ENCODE data around the gene ELMO1. TPM values are rescaled to one million over a fixed set of nuclear protein-coding genes. Genes with fewer than 3 reads are reported as not detected.

The ELMO1 gene
- total RNA-seq, 1 experiment from 2014 or later: 1.1 TPM

DNA sequence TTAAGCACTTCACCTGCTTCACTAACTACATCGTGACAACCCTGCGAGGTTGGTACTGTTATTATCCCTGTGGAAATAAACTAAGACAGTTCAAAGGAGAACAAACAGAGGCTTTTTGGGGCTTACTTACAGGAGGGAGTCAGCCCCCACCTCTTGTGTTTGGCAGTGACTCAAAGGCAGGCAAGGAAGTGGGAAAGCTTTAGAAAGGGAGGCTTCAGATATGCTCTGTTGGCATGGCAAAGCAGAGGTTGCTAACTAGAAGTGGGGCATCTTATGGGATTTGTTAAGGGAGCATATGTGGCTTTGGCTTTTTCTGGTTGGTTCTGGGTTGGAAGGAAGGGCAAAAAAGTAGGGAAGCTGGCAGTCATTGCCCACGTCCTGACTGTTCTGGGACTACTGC, 639.6 kb downstream of the ELMO1 start:
- RAD21 ChIA-PET (ENCODE audit: low non-redundant PET in 1 of 2, low total read pairs in 2 of 2, uncharacterized antibody in 2 of 2, unreplicated experiment in 2 of 2): no interaction called here
- H3K9me2 ChIP-seq (ENCODE audit: insufficient read depth): no peaks in the 10 kb centered on the region
- no peaks in the 10 kb centered on the region for H3K36me3 ChIP-seq (ENCODE audit: control insufficient read depth in 1 of 2, insufficient read depth in 2 of 2, low read length in 2 of 2)
- no peak overlapping the region for H2AFZ ChIP-seq (ENCODE audit: low read depth, low read length, poor library complexity, severe bottlenecking)
- no peaks in the 10 kb centered on the region for H3K27me3 ChIP-seq (ENCODE audit: insufficient read depth, low read length)
- no TSS peak for BruUV-seq (replicated peaks)
- H3K4me1 ChIP-seq (ENCODE audit: control insufficient read depth in 1 of 2, insufficient read depth in 2 of 2, low read length in 2 of 2): no peaks in the 10 kb centered on the region
- no peaks in the 10 kb centered on the region for H3K9me3 ChIP-seq (ENCODE audit: control insufficient read depth in 1 of 2, insufficient read depth in 1 of 2, low read depth in 1 of 2, low read length in 2 of 2)
- TF ChIP-seq ZNF274 (IDR thresholded peaks at IDR 0.05; ENCODE audit: low read depth, low read length) (no peak), ZFX (IDR thresholded peaks at IDR 0.05) (no peak), JUND (IDR thresholded peaks at IDR 0.05) (no peak), ELF1 (IDR thresholded peaks at IDR 0.05; ENCODE audit: borderline replicate concordance, low read depth) (no peak), CEBPB (IDR thresholded peaks at IDR 0.05; ENCODE audit: low read depth) (no peak), RAD21 (IDR thresholded peaks at IDR 0.05; ENCODE audit: low read depth) (no peak), SRF (IDR thresholded peaks at IDR 0.05; ENCODE audit: low read depth) (no peak), CBX3 (IDR thresholded peaks at IDR 0.05; ENCODE audit: low read depth) (no peak), POLR2A (IDR thresholded peaks at IDR 0.05; ENCODE audit: borderline replicate concordance, extremely low read depth, insufficient read depth, insufficient read length) (no peak), EGR1 (IDR thresholded peaks at IDR 0.05; ENCODE audit: low read depth) (no peak)
- TF ChIP-seq, protein P1, sequence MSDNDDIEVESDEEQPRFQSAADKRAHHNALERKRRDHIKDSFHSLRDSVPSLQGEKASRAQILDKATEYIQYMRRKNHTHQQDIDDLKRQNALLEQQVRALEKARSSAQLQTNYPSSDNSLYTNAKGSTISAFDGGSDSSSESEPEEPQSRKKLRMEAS (IDR thresholded peaks at IDR 0.05): no peak
- TF ChIP-seq, protein P2, sequence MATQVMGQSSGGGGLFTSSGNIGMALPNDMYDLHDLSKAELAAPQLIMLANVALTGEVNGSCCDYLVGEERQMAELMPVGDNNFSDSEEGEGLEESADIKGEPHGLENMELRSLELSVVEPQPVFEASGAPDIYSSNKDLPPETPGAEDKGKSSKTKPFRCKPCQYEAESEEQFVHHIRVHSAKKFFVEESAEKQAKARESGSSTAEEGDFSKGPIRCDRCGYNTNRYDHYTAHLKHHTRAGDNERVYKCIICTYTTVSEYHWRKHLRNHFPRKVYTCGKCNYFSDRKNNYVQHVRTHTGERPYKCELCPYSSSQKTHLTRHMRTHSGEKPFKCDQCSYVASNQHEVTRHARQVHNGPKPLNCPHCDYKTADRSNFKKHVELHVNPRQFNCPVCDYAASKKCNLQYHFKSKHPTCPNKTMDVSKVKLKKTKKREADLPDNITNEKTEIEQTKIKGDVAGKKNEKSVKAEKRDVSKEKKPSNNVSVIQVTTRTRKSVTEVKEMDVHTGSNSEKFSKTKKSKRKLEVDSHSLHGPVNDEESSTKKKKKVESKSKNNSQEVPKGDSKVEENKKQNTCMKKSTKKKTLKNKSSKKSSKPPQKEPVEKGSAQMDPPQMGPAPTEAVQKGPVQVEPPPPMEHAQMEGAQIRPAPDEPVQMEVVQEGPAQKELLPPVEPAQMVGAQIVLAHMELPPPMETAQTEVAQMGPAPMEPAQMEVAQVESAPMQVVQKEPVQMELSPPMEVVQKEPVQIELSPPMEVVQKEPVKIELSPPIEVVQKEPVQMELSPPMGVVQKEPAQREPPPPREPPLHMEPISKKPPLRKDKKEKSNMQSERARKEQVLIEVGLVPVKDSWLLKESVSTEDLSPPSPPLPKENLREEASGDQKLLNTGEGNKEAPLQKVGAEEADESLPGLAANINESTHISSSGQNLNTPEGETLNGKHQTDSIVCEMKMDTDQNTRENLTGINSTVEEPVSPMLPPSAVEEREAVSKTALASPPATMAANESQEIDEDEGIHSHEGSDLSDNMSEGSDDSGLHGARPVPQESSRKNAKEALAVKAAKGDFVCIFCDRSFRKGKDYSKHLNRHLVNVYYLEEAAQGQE (IDR thresholded peaks at IDR 0.05; ENCODE audit: low read depth): no peak
- TF ChIP-seq, protein P3, sequence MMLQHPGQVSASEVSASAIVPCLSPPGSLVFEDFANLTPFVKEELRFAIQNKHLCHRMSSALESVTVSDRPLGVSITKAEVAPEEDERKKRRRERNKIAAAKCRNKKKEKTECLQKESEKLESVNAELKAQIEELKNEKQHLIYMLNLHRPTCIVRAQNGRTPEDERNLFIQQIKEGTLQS (IDR thresholded peaks at IDR 0.05): no peak
- TF ChIP-seq, protein P4, sequence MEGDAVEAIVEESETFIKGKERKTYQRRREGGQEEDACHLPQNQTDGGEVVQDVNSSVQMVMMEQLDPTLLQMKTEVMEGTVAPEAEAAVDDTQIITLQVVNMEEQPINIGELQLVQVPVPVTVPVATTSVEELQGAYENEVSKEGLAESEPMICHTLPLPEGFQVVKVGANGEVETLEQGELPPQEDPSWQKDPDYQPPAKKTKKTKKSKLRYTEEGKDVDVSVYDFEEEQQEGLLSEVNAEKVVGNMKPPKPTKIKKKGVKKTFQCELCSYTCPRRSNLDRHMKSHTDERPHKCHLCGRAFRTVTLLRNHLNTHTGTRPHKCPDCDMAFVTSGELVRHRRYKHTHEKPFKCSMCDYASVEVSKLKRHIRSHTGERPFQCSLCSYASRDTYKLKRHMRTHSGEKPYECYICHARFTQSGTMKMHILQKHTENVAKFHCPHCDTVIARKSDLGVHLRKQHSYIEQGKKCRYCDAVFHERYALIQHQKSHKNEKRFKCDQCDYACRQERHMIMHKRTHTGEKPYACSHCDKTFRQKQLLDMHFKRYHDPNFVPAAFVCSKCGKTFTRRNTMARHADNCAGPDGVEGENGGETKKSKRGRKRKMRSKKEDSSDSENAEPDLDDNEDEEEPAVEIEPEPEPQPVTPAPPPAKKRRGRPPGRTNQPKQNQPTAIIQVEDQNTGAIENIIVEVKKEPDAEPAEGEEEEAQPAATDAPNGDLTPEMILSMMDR (IDR thresholded peaks at IDR 0.05 in 2 of 3, conservative IDR thresholded peaks at IDR 0.05 in 1 of 3; ENCODE audit: borderline replicate concordance in 1 of 3, insufficient read depth in 1 of 3, low read depth in 2 of 3, low read length in 2 of 3): no peak
- no peaks in the 10 kb centered on the region for H3K79me2 ChIP-seq (ENCODE audit: insufficient read depth, low read length)
- no peak overlapping the region for H3K9ac ChIP-seq (ENCODE audit: low read length)
- no peak overlapping the region for H3K27ac ChIP-seq (ENCODE audit: low read depth, low read length)
- no peak for DNase-seq (ENCODE audit: low read depth, low spot score)
- no peak for ATAC-seq
- intact Hi-C loops (cut with micrococcal nuclease): no loop called here
- H3K4me3 ChIP-seq (replicated peaks in 1 of 2; ENCODE audit: low read depth in 1 of 2, low read length in 2 of 2): no peak overlapping the region
- no peaks in the 10 kb centered on the region for H4K20me1 ChIP-seq (ENCODE audit: insufficient read depth)
- CTCF ChIA-PET: no interaction called here
- H3K4me2 ChIP-seq (ENCODE audit: low read length): no peak overlapping the region
- POLR2A ChIA-PET: no interaction called here
